HG02588 (cell line): Measurements from ENCODE around the gene PRMT3.
A peak's percentile ranks its signal among the peaks of the same experiment; 100 is the strongest.
"Not testable (repeated sequence)": the region's sequence is repeated elsewhere in the genome, so short reads cannot be mapped to it uniquely, and the experiment has no call there.

ENCODE experiments used
- ATAC-seq: cut with Tn5 transposase; IDR thresholded peaks from one replicate; pipeline ENCODE4 v1.9.1; 2021; ENCODE audit warnings: mild to moderate bottlenecking, moderate library complexity; ENCODE audit not compliant: unreplicated experiment

The PRMT3 gene

GRCh38 chr11:20387261-20388095, at the start of gene PRMT3:
PRMT3 (plus strand) TSS chr11:20387716; CDS start chr11:20387747, 31 bp downstream.
- ATAC-seq: peak; percentile 86

- ATAC-seq: no peak
These were observed 45.0 kb upstream of the PRMT3 start for GRCh38 chr11:20342347-20343141.

- no peak for ATAC-seq
These were observed 36.4 kb upstream of the PRMT3 start for GRCh38 chr11:20351136-20351535.

- no peak for ATAC-seq
These were observed 35.7 kb upstream of the PRMT3 start for GRCh38 chr11:20351751-20352262.

- ATAC-seq: no peak
These were observed 33.6 kb upstream of the PRMT3 start for GRCh38 chr11:20353829-20354434.

GRCh38 chr11:20355221-20356219, 32.0 kb upstream of the PRMT3 start:
- ATAC-seq: peak; percentile 72

GRCh38 chr11:20357150-20357549, 30.4 kb upstream of the PRMT3 start:
- ATAC-seq: no peak

GRCh38 chr11:20360650-20361049, 26.9 kb upstream of the PRMT3 start:
- no peak for ATAC-seq

GRCh38 chr11:20362481-20362880, 25.0 kb upstream of the PRMT3 start:
- no peak for ATAC-seq

- no peak for ATAC-seq
These were observed 24.4 kb upstream of the PRMT3 start for GRCh38 chr11:20363149-20363499.

GRCh38 chr11:20363500-20364340, 23.8 kb upstream of the PRMT3 start, which contains the start of gene HTATIP2:
HTATIP2 (plus strand) TSS chr11:20363714; CDS start chr11:20364238, 524 bp downstream.
- ATAC-seq: peak; percentile 97

- ATAC-seq: no peak
These were observed 23.1 kb upstream of the PRMT3 start for GRCh38 chr11:20364341-20364792.

GRCh38 chr11:20365465-20365864, 22.1 kb upstream of the PRMT3 start:
- ATAC-seq: not testable (repeated sequence)

GRCh38 chr11:20367313-20367948, 20.1 kb upstream of the PRMT3 start:
- ATAC-seq: no peak

- no peak for ATAC-seq
These were observed 19.1 kb upstream of the PRMT3 start for GRCh38 chr11:20368438-20368837.

GRCh38 chr11:20369826-20370225, 17.7 kb upstream of the PRMT3 start:
- no peak for ATAC-seq

GRCh38 chr11:20372081-20372626, 15.4 kb upstream of the PRMT3 start:
- no peak for ATAC-seq

- ATAC-seq: no peak
These were observed 14.4 kb upstream of the PRMT3 start for GRCh38 chr11:20373147-20373546.
